Endothelial cell of umbilical vein (primary cell): ENCODE data around the gene EEF1AKMT2. TPM values are rescaled to one million over a fixed set of nuclear protein-coding genes. Genes with fewer than 3 reads are reported as not detected.
A peak's percentile ranks its signal among the peaks of the same experiment; 100 is the strongest.

Experiments
- BruUV-seq: library from RNA; stranded (reverse); fragments of 400-500 nt; replicated peaks from 2 replicates; lab custom pipeline; 2021; lab: Mats Ljungman, UMichigan
- CTCF ChIA-PET: fragments of 300-600, 350-600 bp; sonication (Branson Sonifier 250); formaldehyde crosslinking; loops from one replicate; lab custom pipeline; 2021; ENCODE audit warnings: antibody characterized with exemption, inconsistent platforms; lab: Charles Lee
- POLR2A ChIA-PET: fragments of 300-600, 350-600 bp; sonication (Branson Sonifier 250); formaldehyde crosslinking; loops from one replicate; lab custom pipeline; 2021; ENCODE audit warnings: antibody characterized with exemption, inconsistent platforms; lab: Charles Lee
- DNase-seq: peaks from one replicate; pipeline ENCODE4 v3.0.0-alpha.2; 2011; ENCODE audit warnings: low read depth, low spot score
- FAIRE-seq: peaks from 2 replicates; lab custom pipeline; 2011; peaks lifted over from hg19 to GRCh38; lab: Jason Lieb, UNC
- H2AFZ ChIP-seq: 2 replicates; pipeline ENCODE4 v1.6.0; 2012; ENCODE audit warnings: low read depth, low read length, control low read depth, inconsistent platforms
- H3K27ac ChIP-seq: 2 replicates; pipeline ENCODE4 v1.5.1; 2011; ENCODE audit warnings: low read depth, mild to moderate bottlenecking, control low read depth, low read length, moderate library complexity; ENCODE audit not compliant: insufficient read depth
- H3K27me3 ChIP-seq, 2 experiments: 2 replicates each; pipeline versions ENCODE4 v1.6.0 to v1.6.1; 2011; ENCODE audit warnings: low read length in 2 of 2, mixed read lengths in 1 of 2; ENCODE audit not compliant: control insufficient read depth in 2 of 2, insufficient read depth in 2 of 2
- H3K36me3 ChIP-seq, 2 experiments: 2 replicates in 1 of 2; 3 replicates in 1 of 2; pipeline ENCODE4 v1.5.1; 2011; ENCODE audit warnings: low read length in 2 of 2, mild to moderate bottlenecking in 1 of 2, moderate library complexity in 1 of 2; ENCODE audit not compliant: control insufficient read depth in 2 of 2, insufficient read depth in 2 of 2; ENCODE audit errors: extremely low read depth in 1 of 2
- H3K4me1 ChIP-seq: 3 replicates; pipeline ENCODE4 v1.5.1; 2011; ENCODE audit warnings: mild to moderate bottlenecking, low read length; ENCODE audit not compliant: control insufficient read depth, insufficient read depth; ENCODE audit errors: extremely low read depth
- H3K4me2 ChIP-seq: 2 replicates; pipeline ENCODE4 v1.6.1; 2011; ENCODE audit warnings: low read length, control low read depth, mixed read lengths; ENCODE audit not compliant: insufficient read depth
- H3K4me3 ChIP-seq, 3 experiments: fragments of 200-600 bp in 1 of 3; sonication (generic), shearing (Covaris generic) in 1 of 3; replicated peaks in 1 of 3; 2 replicates each; pipeline ENCODE4 v1.5.1; 2011 to 2016; ENCODE audit warnings: control low read depth in 3 of 3, low read length in 3 of 3, mild to moderate bottlenecking in 2 of 3, inconsistent platforms in 1 of 3, low read depth in 1 of 3, moderate library complexity in 1 of 3; ENCODE audit not compliant: insufficient read depth in 1 of 3
- H3K79me2 ChIP-seq: 2 replicates; pipeline ENCODE4 v1.6.0; 2012; ENCODE audit warnings: low read length, inconsistent platforms; ENCODE audit not compliant: control insufficient read depth, insufficient read depth
- H3K9ac ChIP-seq: replicated peaks from 2 replicates; pipeline ENCODE3; 2011; ENCODE audit warnings: low read length, control low read depth; ENCODE audit not compliant: insufficient read depth; ENCODE audit errors: extremely low read depth
- H3K9me1 ChIP-seq: replicated peaks from 3 replicates; pipeline ENCODE4 v1.6.0; 2011; ENCODE audit warnings: mild to moderate bottlenecking, low read length; ENCODE audit not compliant: control insufficient read depth, insufficient read depth; ENCODE audit errors: extremely low read depth
- H3K9me3 ChIP-seq: replicated peaks from 2 replicates; pipeline ENCODE4 v1.5.1; 2012; ENCODE audit warnings: low read length, inconsistent platforms; ENCODE audit not compliant: control insufficient read depth, insufficient read depth
- H4K20me1 ChIP-seq: replicated peaks from 2 replicates; pipeline ENCODE3; 2011; ENCODE audit warnings: mild to moderate bottlenecking, low read length; ENCODE audit not compliant: control insufficient read depth, insufficient read depth; ENCODE audit errors: extremely low read depth
- FOS ChIP-seq: IDR thresholded peaks from 2 replicates; pipeline ENCODE4 v1.6.1; 2011; ENCODE audit warnings: mild to moderate bottlenecking, low read length, moderate library complexity, borderline replicate concordance; ENCODE audit not compliant: insufficient read depth
- JUN ChIP-seq: IDR thresholded peaks from 2 replicates; pipeline ENCODE4 v1.6.1; 2011; ENCODE audit warnings: borderline replicate concordance, low read depth; ENCODE audit not compliant: insufficient read length, insufficient read depth
- POLR2A ChIP-seq: IDR thresholded peaks from 2 replicates; pipeline ENCODE4 v1.6.1; 2012; ENCODE audit warnings: low read depth, mild to moderate bottlenecking, control low read depth, low read length
- dilution Hi-C: fragments of 300-500 bp; cut with MboI; formaldehyde crosslinking; loops from one replicate; pipeline ENCODE4 v1.15.0; 2019; ENCODE audit warnings: low sequenced_read_pairs; ENCODE audit not compliant: extremely low pct_ligation_motif_present
- intact Hi-C: fragments of 100-400 bp; cut with micrococcal nuclease; formaldehyde crosslinking; loops from one replicate; pipeline ENCODE4 v1.10.0; 2022
- polyA plus RNA-seq, 4 experiments: library from polyadenylated mRNA; depleted of rRNA in 3 of 4; stranded (reverse) in 3 of 4; unstranded in 1 of 4; fragments of >200 nt; gene quantifications; 2 replicates each; pipeline versions ENCODE4 v1.2.1 to v1.2.3, GENCODE V29; 2011 to 2012; ENCODE audit warnings: missing spikeins in 1 of 4
- total RNA-seq: library from RNA; stranded (reverse); gene quantifications from 2 replicates; pipeline ENCODE4 v1.2.3, GENCODE V29; 2021

EEF1AKMT2 gene
- total and polyA plus RNA-seq, 2 donors (not counting 3 experiments of a cell fraction or from before 2014, with no cell fraction given) = 8.5 to 21.3 TPM

GRCh38 chr10:124744102-124745050 lies 47.3 kb downstream of the EEF1AKMT2 start, which contains the start of gene FAM53B:
Gene FAM53B, minus strand, starts transcription at chr10:124744378. Its CDS starts 37,665 bp downstream, at chr10:124706713.
- POLR2A ChIA-PET = interaction anchor here (0.5 kb wide), 1 partner anchor 86 kb away, joined by 3 read pairs; no protein-coding TSS in a partner anchor
- CTCF ChIA-PET = interaction anchor here (0.9 to 6.8 kb wide), 15 partner anchors 11 to 213 kb away, joined by 5 to 218 read pairs (median 10); no protein-coding TSS in a partner anchor
- Histone ChIP-seq H2AFZ (peak within 1 kb of the TSS; percentile 77), H3K4me3 (peak within 1 kb of the TSS; percentile 74 to 93 (median 82)), H3K4me2 (peak within 1 kb of the TSS; percentile 76), H3K9me1 (no peaks in the 10 kb centered on the region), H3K27ac (peak within 1 kb of the TSS; percentile 68), H3K36me3 (no peaks in the 10 kb centered on the region), H3K27me3 (no peaks in the 10 kb centered on the region), H3K9ac (peak within 1 kb of the TSS; percentile 72), H3K79me2 (peaks cover 12% of the 10 kb centered on the region), H3K9me3 (no peaks in the 10 kb centered on the region), H3K4me1 (peaks cover 39% of the 10 kb centered on the region), H4K20me1 (no peaks in the 10 kb centered on the region)
- DNase-seq (peak; percentile 78), FAIRE-seq (no peak)
- dilution Hi-C loops = no loop called here
- intact Hi-C loops = loop anchor here (1.0 to 5.0 kb wide), 8 partner anchors 46 to 342 kb away; partner anchors contain the start of genes EEF1AKMT2 and OAT
- no TSS peak for BruUV-seq
- TF ChIP-seq POLR2A (peak; percentile 7), FOS (no peak), JUN (peak; percentile 2)
